ENCODE data around the gene OR2A14.

DNA sequence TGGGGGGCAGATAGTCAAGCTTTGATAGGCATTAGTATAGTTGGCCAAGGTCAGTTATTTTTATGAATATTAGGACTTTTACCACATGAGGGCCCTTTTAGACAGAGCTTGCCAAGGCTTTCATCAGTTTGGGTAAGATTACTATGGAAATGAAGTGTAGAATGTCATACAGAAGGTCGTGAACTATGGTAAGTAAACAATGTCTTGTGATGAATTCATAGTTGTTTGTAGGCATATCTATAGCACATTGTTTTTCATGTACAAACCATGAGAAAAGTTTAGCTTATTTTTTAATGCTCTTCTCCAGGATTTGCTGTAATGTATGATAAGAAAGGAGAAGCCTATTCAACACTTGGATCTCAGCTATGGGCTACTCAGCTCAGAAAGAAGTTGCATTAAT, 9.3 kb upstream of the OR2A14 start:
- TF ChIP-seq, protein P1, sequence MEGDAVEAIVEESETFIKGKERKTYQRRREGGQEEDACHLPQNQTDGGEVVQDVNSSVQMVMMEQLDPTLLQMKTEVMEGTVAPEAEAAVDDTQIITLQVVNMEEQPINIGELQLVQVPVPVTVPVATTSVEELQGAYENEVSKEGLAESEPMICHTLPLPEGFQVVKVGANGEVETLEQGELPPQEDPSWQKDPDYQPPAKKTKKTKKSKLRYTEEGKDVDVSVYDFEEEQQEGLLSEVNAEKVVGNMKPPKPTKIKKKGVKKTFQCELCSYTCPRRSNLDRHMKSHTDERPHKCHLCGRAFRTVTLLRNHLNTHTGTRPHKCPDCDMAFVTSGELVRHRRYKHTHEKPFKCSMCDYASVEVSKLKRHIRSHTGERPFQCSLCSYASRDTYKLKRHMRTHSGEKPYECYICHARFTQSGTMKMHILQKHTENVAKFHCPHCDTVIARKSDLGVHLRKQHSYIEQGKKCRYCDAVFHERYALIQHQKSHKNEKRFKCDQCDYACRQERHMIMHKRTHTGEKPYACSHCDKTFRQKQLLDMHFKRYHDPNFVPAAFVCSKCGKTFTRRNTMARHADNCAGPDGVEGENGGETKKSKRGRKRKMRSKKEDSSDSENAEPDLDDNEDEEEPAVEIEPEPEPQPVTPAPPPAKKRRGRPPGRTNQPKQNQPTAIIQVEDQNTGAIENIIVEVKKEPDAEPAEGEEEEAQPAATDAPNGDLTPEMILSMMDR (IDR thresholded peaks at IDR 0.05; ENCODE audit: low read depth, low read length): no peak
- no peak for TF ChIP-seq EZH2phosphoT487 (IDR thresholded peaks at IDR 0.05; ENCODE audit: low read depth)
